HG03439 (cell line): Measurements from ENCODE around the gene SFXN3.
A peak's percentile ranks its signal among the peaks of the same experiment; 100 is the strongest.

Experiments used
- ATAC-seq: cut with Tn5 transposase; IDR thresholded peaks from one replicate; pipeline ENCODE4 v1.9.1; 2021; ENCODE audit warnings: mild to moderate bottlenecking, moderate library complexity; ENCODE audit not compliant: unreplicated experiment

SFXN3 gene, protein sequence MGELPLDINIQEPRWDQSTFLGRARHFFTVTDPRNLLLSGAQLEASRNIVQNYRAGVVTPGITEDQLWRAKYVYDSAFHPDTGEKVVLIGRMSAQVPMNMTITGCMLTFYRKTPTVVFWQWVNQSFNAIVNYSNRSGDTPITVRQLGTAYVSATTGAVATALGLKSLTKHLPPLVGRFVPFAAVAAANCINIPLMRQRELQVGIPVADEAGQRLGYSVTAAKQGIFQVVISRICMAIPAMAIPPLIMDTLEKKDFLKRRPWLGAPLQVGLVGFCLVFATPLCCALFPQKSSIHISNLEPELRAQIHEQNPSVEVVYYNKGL

GRCh38 chr10:101031128-101031795, at the start of gene SFXN3, which contains the start of gene PDZD7:
SFXN3 (plus strand) TSS chr10:101031234; CDS start chr10:101034695, 3,461 bp downstream.
PDZD7 (minus strand) TSS chr10:101031129; CDS start chr10:101030219, 910 bp downstream.
- ATAC-seq = peak; percentile 80

- ATAC-seq = no peak
Measured at GRCh38 chr10:100982916-100983830, 47.9 kb upstream of the SFXN3 start.

DNA sequence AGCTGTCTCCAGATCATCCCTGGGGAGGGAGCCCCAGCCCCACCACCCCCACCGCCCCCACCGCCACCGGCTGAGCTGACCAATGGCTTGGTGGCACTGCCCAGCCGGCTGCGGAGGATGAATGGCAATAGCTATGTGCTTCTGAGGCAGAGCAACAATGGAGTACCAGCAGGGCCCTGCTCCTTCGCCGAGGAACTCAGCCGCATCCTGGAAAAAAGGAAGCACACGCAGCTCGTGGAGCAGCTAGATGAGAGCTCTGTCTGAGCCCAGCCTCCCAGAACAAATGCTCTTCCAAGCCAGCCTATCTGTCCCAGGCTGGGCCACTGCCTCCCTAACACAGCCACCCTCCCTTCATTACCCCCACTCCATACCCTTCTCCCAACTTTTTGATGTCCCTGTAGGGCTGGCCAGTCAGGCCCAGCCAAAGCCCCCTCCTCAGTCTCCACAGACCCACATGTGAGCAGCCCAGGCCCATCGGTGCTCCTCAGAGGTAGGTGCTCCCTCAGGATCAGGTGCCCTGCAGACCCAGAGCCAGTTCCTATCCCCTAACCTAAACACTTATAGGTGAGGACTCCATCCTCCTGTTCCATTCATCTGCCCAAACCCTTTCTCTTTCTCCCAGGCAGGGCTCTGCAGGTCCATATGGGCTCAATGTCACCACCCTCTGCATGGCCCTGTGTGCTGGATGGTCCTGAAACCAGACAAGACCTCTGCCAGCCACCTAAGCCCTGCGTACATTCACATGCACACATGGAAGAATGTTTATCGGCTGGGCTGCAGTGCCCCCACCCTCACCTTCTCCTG, 47.0 kb upstream of the SFXN3 start:
- ATAC-seq = no peak

- no peak for ATAC-seq
Measured at GRCh38 chr10:100984672-100985177, 46.3 kb upstream of the SFXN3 start.

DNA sequence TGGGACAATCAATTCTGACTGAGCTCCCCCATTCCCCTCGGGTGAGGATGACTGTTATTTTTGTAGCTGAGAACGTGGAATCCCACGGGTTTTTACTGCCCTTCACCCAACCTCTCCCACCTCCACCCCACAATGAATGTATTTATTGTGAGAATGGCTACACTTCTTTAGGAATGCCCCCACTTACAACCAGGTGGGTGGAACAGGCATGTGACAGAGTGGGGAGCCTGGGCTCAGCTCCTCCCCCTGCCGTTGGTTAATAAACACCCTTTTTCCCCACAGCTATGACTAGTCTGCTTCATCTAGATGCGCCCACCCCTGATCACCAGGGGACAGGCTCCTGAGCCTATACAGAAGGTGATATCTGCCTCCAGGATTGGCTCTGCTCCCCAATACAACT, 45.7 kb upstream of the SFXN3 start:
- ATAC-seq = no peak

GRCh38 chr10:100986623-100986951, 44.4 kb upstream of the SFXN3 start:
- ATAC-seq = no peak

DNA sequence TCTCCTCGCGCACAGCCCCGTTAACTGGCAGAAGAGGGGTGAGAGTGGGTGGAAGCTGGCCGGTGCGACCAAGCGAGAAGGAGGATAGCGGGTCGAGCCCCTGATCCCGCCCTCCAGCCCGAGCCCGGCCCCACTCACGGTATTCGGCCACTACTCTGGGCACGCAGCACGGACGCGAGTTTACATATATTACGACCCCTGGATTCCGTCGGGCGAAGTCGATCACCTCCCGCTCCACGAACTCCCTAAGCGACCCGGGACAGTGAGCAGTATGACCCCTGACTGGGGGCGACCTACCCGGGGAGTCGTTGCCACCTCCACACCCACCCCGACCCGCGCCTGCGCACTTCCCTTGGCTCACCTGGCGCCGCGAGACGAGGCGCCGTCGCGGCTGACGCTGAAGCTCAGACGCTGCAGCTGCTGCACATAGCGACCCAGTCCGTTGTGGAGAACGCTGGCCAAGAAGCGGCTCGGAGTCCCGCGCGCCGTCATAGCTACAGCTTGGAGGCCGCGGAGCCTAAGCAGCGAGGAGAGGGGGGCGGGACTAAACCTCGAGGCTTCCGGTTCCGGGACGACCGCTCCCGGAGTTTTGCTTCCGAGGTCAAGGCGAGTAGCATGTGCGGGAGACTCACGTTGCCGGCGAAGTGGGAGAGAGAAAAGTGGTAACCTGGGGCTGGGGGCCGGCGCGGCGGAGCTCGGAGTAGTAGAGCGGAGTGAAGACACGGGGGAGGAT, 43.9 kb upstream of the SFXN3 start, which contains the start of the genes MRPL43 and TWNK:
MRPL43 (minus strand) TSS at position 546 of the 733 bp plus-strand sequence; CDS start at position 492, 54 bp downstream.
TWNK (plus strand) TSS at position 592 of the 733 bp plus-strand sequence. CDS start 668 bp downstream, outside the sequence.
- peak; percentile 75 for ATAC-seq

- no peak for ATAC-seq
Measured at GRCh38 chr10:100987685-100988049, 43.4 kb upstream of the SFXN3 start.

GRCh38 chr10:100988166-100988565, 42.9 kb upstream of the SFXN3 start:
- no peak for ATAC-seq

DNA sequence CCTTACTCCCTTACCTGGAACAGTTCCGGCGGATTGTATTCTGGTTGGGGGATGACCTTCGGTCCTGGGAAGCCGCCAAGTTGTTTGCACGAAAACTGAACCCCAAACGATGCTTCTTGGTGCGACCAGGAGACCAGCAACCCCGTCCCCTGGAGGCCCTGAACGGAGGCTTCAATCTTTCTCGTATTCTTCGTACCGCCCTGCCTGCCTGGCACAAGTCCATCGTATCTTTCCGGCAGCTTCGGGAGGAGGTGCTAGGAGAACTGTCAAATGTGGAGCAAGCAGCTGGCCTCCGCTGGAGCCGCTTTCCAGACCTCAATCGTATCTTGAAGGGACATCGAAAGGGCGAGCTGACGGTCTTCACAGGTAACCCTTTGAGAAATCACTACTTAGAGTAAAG, 41.9 kb upstream of the SFXN3 start:
- no peak for ATAC-seq

DNA sequence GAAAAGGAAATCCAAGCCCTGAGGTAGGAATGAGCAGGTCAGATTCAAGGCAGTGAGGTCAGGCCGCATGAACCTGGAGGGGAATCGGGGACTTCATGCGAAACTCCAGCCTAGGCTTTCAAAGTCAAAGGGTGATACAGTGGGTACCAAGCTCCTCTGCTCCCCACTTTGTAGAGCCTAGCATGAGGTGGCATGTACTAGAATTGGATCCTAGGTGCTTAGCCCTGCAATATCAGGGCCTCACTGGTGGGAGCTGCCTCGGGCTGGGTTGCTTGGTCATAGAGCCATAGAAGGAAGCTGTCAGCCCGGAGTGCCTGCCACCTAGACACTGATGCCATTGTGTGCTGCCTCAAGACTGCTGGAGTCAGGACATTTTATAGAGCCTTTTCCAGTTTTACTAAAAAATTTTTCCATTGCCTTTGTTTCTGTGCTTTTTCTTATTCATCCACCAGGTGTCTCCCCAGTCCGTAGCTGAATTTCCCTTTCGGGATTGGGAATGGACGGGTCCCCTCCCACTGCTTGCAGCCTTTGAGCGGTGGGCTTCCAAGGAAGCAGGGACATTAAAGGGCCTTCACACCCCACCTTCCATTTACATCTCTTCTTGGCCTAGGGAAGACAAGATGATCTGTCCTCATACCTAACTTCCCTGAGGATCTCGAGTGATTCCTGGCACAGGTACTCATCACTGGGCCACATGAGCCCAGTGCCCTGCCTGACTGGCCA, 36.9 kb upstream of the SFXN3 start:
- no peak for ATAC-seq

DNA sequence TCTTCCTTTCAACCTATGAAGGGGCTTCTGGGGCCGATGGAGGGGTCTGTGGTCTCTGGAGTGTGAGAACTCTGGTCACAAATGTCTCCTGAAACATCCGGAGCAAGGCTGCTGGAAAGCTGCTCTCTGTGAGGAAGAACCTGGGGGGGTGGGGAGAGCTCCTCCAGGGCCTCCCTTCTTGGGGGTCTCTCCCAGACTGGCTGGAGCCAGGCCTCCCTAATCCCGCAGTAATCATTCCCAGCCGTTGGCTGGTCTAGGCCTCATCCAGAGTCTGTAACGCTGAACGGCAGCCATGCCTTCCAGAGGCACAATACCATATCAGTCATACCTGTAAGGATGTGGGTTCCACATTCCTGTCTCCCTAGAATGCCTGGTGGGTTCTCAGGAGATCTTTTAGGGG, 35.9 kb upstream of the SFXN3 start:
- no peak for ATAC-seq

- no peak for ATAC-seq
Measured at GRCh38 chr10:100996678-100997359, 34.2 kb upstream of the SFXN3 start.

DNA sequence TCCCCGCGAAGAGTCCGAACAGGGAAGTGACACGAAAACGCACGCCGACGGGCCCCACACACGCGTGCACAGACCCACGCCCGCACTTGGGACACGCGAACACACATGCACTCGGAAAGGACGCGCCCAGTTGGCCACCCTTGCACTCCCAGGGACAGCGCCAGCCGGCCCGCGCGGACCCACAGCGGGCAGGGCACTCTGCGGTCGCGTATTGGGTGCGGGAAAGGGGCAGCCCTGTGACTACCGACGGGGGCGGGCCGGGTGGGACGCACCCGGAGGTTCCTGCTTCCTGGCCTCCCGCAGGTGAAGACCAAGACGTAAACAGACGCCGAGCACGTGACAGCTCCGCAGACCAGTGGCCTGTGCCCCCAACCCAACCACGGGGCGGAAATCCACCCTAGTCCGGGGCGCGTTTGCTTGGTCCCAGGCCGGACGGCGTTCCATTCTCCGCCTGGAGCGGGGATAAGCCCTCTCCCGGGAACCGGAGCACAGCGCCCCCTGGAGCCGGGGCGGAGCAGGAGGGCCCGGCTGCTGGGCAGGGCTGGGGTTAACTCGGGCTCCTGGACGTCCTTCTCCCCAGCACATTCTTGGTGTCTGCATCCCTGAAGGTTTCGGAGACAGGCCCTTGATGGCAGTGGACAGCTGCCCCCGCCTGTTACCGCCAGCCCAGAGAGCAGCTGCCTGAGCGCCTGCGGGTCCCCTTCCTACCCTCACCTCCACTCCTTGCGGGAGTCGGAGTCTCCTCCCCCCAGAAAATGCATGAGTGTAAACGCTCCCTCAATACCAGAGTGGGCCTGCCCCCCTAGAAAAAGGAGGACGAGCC, 33.5 kb upstream of the SFXN3 start:
- peak; percentile 48 for ATAC-seq

- no peak for ATAC-seq
Measured at GRCh38 chr10:100998183-100998990, 32.6 kb upstream of the SFXN3 start.

GRCh38 chr10:100998991-100999741, 31.9 kb upstream of the SFXN3 start:
- ATAC-seq = peak; percentile 49
